NB4 (cell line): ENCODE data around the gene EPS15.

Source experiments
- CTCF ChIP-seq: IDR thresholded peaks from one replicate; pipeline ENCODE4 v1.5.1; 2012; ENCODE audit warnings: low read depth, low read length
- MAX ChIP-seq: IDR thresholded peaks from 2 replicates; pipeline ENCODE4 v1.6.1; 2011; ENCODE audit warnings: low read depth, low read length
- MYC ChIP-seq: IDR thresholded peaks from 2 replicates; pipeline ENCODE4 v1.6.1; 2011; ENCODE audit warnings: low read depth, low read length
- POLR2A ChIP-seq: IDR thresholded peaks from 2 replicates; pipeline ENCODE4 v1.6.1; 2011; ENCODE audit warnings: mild to moderate bottlenecking; ENCODE audit not compliant: insufficient read length; ENCODE audit errors: extremely low read depth

- TF ChIP-seq POLR2A, result no peak
- no peak for TF ChIP-seq CTCF
- no peak for TF ChIP-seq MAX
- no peak for TF ChIP-seq MYC
Measured at GRCh38 chr1:51454554-51454953, 64.5 kb downstream of the EPS15 start.
